Measurements from ENCODE around the gene PTPN9.
"Not testable (repeated sequence)": the region's sequence is repeated elsewhere in the genome, so short reads cannot be mapped to it uniquely, and the experiment has no call there.

Gene PTPN9

GRCh38 chr15:75530169-75530568, 48.9 kb downstream of the PTPN9 start:
- DNase-seq: no peak

GRCh38 chr15:75525756-75526155, 53.4 kb downstream of the PTPN9 start:
- DNase-seq: not testable (repeated sequence)

- DNase-seq: no peak
Measured at GRCh38 chr15:75523011-75523410, 56.1 kb downstream of the PTPN9 start.

- no peak for DNase-seq
Measured at GRCh38 chr15:75517233-75517632, 61.9 kb downstream of the PTPN9 start.

GRCh38 chr15:75508840-75509532, 70.1 kb downstream of the PTPN9 start:
- no peak for DNase-seq

GRCh38 chr15:75502360-75502759, 76.8 kb downstream of the PTPN9 start:
- DNase-seq: no peak

- DNase-seq: no peak
Measured at GRCh38 chr15:75493732-75494131, 85.4 kb downstream of the PTPN9 start.

GRCh38 chr15:75483961-75484360, 95.2 kb downstream of the PTPN9 start:
- DNase-seq: no peak

- DNase-seq: not testable (repeated sequence)
Measured at GRCh38 chr15:75483556-75483955, 95.6 kb downstream of the PTPN9 start.

- DNase-seq: no peak
Measured at GRCh38 chr15:75483106-75483505, 96.0 kb downstream of the PTPN9 start.

GRCh38 chr15:75480463-75480862, 98.7 kb downstream of the PTPN9 start:
- not testable (repeated sequence) for DNase-seq

GRCh38 chr15:75479670-75480069, 99.4 kb downstream of the PTPN9 start:
- DNase-seq: no peak

GRCh38 chr15:75477094-75477493, 102.0 kb downstream of the PTPN9 start:
- not testable (repeated sequence) for DNase-seq

GRCh38 chr15:75468913-75469598, 110.1 kb downstream of the PTPN9 start:
- DNase-seq: no peak

- no peak for DNase-seq
Measured at GRCh38 chr15:75460646-75461045, 118.5 kb downstream of the PTPN9 start.

- no peak for DNase-seq
Measured at GRCh38 chr15:75459581-75459980, 119.5 kb downstream of the PTPN9 start.

- no peak for DNase-seq
Measured at GRCh38 chr15:75456710-75457109, 122.4 kb downstream of the PTPN9 start.

- no peak for DNase-seq
Measured at GRCh38 chr15:75455982-75456531, 123.1 kb downstream of the PTPN9 start.

- peak; percentile 92 for DNase-seq
Measured at GRCh38 chr15:75455424-75455981, 123.6 kb downstream of the PTPN9 start.

GRCh38 chr15:75454471-75455378, 124.4 kb downstream of the PTPN9 start:
- peak; percentile 85 to 88 for DNase-seq

- DNase-seq: peak; percentile 95 to 96
Measured at GRCh38 chr15:75453703-75454470, 125.2 kb downstream of the PTPN9 start.

Measured in activated T-cell treated with anti-CD3 and anti-CD28 coated beads, Interleukin-2, amount 50 U/mL, for 48 hours (primary cell).